Hematopoietic multipotent progenitor cell treated with erythropoietin and hydrocortisone succinate and interleukin-3 and kit ligand, for 8 days (in vitro differentiated cells): ENCODE measurements around the gene CEPT1.

Experiments
- DNase-seq: peaks from one replicate; pipeline ENCODE4 v3.0.0-alpha.2; 2015

The CEPT1 gene

DNA sequence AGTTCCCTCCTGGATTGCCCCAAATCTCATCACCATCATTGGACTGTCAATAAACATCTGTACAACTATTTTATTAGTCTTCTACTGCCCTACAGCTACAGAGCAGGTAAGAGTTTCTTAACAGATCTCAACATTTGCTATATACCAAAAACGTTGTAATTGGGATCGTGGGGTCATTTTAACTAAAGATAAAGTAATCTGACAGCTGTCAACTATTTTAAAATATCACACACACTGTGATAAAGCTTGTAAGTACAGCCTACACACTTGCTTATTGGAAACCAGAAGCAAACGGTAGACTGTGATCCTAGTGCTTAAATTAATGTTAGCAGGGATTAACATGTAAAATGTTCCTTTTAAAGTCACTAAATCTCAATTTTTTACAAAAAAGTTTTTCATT is 7.9 kb downstream of the CEPT1 start:
- no peak for DNase-seq

DNA sequence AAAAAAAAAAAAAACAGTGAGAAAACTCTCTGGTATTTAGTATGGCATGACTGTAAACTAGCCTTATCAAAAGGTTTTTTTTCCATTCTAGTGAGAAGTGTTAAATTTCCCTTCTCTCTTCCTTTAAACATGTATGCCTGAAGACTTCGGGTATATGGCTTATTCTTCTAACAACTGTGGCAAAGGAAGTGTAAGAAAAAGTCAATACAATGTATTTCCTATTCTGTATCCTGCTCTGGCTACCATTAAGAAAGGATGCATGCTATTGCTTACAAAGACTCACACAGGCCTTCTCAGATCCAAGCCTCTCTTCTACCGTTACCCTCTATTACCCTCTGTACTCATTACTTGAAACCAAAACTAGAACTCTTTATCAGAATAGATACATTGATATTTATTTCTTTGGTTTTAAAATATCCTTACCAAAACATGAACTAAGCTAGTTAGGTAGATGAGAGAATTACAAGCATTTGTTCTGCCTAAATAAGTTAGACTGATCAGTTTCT is 8.4 kb downstream of the CEPT1 start:
- DNase-seq = no peak

DNA sequence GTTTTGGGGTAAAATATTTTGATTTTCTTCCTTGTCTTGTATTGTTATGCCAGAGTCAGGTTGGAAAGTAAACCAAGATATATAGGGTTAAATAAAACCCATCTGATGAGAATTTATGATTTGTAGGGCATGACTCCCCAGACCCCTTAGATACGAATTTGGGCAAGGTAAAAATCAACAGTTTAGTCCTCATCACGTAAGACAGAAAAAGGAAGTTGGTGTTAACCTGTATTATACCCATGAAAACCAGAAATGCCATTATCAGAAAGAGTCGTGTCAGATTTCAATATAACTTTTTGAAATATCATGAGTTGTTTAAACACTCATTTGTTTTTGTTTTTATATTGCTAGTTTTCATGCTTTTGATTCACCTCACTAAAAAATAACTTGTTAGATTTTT is 11.8 kb downstream of the CEPT1 start:
- DNase-seq = no peak

DNA sequence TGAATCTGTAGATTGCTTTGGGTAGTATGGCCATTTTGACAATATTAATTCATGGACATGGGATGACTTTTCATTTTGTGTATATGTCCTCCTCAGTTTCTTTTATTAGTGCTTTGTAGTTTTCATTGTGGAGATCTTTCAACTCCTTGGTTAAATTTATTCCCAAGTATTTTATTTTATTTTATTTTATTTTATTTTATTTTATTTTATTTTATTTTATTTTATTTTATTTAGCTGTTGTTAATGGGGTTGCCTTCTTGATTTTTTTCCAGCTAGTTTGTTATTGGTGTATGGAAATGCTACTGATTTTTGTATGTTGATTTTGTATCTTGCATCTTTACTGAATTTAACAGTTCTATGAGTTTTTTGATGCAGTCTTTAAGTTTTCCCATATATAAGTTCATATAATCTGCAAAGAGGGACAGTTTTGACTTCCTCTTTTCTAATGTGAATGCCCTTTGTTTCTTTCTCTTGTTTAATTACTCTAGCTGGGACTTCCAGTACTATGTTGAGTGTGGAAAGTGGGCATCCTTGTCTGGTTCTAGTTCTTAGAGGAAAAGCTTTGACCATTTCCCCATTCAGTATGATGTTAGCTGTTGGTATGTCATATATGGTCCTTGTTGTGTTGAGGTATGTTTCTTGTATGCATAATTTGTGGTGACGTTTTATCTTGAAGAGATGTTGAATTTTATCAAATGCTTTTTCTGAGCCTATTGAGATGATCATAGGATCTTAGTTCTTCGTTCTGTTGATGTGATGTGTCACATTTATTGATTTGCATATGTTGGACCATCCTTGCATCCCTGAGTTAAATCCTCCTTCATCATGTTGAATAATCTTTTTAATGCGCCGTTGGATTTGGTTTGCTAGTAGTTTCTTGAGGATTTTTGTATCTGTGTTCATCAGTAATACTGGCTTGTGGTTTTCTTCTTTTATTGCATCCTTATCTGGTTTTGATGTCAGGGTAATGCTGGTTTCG is 14.3 kb downstream of the CEPT1 start:
- DNase-seq = no peak

DNA sequence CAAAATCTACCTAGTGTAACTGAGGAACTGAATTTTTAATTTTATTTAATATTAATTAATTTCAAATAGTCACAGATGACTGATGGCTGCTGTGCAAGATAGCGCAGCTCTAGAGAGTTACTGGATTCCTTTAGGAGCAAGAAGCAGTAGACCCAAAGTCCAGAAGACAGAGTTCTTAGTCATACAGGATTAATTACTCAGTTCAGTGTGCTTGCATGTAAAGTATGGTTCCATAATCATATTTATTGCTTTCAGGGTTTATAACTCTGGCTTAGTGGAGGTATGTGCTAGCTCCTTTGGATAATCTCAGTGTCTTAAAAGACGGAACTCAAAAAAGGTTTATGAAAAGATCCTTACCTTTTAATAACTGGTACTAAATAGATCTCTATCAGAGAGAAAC is 17.4 kb downstream of the CEPT1 start:
- DNase-seq = no peak

DNA sequence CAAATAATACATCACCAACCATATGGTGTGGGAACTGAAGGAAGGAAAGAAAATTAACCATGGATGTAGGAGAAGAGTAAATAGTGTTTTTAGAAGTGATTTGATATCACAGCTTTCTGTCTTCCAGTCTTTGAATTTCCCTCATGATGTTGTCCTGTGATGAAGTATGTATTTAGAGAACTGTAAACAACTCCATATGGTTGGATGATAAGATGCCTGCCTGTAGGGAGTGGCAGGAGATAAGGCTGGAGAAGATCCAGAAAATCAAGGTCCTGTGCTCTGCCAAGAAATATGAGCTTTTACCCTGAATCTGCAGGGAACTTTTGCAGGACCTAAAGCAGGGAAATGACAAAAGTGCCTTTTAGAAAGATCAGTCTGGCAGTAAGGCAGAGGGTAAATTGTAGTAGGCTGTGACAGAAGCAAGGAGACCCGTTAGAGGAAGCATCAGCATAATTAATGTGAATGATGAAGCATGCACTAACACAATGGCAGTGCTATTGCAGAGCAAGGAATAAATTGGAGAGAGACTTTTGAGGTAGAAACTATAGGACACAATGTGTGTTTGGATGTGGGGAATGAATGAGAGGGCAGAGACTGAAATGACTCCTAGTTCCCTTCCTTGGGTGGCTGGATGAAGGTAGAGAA is 21.9 kb downstream of the CEPT1 start:
- peak; percentile 87 for DNase-seq

DNA sequence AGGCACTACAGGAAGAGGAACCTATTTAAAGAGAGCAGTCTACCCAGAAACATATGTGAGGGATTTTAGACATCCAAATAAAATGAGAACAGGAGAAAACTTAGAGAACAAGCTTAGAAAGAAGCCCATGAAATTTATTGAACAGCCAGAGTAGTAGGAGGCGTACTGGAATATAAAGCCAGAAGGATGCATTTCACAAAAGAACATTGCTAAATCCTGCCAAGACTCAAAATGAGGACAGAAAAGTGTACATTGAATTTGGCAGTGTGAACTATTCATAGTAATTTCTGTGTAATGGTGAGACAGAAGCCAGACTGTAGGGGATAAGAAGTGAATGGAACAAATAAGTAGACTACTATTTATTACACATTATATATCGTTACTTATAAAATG is 22.5 kb downstream of the CEPT1 start:
- no peak for DNase-seq

DNA sequence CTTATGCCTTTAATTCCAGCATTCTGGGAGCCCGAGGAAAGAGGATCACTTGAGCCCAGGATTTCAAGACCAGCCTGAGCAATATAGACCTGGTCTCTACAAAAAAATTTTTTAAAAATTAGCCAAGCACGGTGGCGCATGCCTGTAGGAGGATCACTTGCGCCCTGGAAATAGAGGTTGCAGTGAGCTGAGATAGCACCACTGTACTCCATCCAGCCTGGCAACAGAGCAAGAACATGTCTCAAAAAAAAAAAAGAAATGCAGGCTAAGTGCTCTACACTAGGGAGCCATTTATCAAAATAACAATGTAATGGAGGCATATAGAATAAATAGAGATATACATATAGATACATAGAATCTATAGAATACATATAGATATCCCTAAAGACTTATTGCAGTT is 23.3 kb downstream of the CEPT1 start:
- DNase-seq = no peak

DNA sequence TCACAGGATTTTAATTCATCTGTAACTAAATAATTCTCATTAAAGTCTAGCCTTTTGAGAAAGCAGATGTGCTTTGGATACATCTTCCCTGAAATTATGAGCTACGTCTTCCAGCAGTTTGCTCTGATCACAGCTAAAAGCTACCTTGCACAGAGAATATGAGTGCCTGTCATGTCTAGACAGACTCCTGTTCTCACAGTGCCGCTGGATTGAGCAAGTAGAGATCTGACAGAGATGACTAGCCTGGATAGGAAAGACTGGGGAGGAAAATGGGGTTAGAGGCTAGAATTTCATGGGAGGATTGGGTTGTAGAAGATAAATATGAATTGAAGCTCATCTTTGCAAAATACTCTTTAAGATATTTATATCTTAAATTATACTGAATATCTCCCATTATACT is 24.1 kb downstream of the CEPT1 start:
- DNase-seq = no peak

DNA sequence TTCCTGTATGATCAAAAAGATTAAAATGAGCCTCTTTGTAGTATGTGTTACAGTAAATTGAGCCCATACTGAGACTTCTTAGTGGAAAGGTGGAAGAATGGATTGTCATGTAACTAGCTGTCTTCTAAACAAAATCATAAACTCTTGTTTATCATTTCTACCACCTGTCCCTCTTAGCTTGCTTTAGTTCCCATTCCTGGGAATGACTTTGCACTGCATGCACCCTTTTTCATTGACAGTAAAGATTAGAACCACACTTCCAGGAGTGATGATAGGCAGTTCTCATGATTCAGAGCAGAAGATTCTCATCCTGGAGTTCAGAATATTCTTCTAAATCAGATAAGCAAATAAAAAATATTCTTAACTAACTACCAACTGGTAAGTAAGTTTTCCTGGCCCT is 32.4 kb downstream of the CEPT1 start:
- no peak for DNase-seq

DNA sequence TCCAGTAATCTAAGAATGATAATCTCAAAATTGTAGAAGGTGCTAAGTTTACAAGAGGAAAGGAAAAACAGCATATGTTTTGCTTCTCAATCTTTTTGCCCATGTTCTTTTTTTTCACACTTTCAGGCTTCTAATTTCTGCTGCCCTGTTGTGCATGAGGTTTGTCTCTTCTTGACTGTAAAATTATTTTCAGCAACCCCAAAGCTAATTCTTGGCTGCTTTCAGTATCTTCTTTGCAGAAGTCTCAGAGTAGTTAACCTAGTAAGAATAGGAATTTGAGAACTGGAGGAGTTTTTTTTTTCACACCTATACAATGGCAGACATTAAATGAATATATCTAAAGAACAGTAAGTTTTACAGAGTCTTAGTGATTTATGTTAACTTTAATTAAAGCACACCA is 34.0 kb downstream of the CEPT1 start:
- no peak for DNase-seq

DNA sequence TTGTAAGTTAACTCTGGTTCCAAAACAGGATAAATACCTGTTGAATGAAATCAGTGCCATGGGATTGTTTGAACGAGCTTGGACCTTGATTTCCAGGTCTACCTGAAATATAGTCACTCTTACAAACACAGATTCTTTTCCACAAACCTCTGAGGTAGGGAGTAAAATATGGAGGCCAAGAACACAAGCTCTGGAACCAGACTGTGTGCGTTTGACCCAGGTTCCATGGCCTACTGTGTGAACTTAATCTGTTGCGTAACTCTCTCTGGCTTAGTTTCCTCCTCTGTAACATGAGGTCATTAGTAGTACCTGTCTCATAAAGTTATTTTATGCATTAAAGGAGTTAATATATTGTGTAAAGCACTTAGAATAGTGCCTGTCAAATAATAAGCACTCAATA is 35.3 kb downstream of the CEPT1 start:
- no peak for DNase-seq

DNA sequence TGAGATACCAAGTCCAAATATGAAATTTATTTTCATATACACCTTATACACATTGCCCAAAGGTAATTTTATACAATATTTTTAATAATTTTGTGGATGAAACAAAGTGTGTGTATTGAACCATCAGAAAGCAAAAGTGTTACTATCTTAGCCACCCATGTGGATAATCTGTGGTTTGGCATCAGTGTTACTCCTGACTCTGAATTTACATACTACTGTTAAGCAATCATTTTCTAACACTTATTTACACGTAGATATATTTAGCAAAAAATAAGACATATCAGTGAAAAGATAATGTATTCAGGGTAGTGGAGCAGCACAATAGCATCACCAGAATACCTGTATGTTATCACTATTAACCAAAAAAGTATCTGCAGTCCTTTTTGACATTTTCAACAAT is 36.7 kb downstream of the CEPT1 start:
- DNase-seq = no peak

DNA sequence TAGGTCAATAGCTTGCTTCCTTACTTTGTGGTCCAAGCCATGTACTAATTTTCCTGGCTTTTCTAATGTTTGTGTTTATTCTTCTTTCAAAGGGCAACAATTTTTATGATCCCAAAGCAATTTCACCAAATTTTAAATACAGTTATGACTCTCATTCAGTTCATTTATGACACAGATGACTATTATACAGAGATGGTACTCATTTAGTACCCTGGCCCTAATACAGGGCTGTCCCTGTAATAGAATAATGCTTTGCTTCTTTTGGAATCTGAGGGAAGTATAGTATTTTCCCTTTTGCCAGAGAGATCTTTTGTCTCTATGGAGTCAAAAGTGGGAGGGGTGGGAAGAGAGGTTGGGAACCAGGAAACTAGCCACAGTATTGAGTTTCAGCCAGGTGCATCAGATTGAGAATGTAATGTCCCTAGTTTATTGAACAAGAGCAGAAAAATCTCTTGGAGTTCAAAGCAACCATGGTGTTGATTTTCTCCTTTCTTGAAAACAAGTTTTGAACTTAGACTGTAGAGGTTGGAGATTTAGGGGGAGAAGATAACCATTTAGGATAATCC is 40.0 kb downstream of the CEPT1 start:
- no peak for DNase-seq

DNA sequence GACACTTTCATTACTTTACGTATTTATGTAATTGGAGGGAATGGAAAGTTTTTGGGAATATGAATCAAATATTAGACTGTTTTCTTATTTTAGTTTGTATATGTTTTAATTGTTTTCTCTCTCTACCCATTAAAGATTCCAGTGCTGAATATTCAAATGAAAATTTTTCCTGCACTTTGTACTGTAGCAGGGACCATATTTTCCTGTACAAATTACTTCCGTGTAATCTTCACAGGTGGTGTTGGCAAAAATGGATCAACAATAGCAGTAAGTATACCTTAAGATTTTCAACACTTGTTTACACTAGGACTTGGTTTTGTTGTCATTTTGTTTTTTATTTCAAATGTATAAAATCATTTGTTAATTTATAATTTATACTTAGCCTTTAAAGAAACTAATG is 42.0 kb downstream of the CEPT1 start:
- no peak for DNase-seq

DNA sequence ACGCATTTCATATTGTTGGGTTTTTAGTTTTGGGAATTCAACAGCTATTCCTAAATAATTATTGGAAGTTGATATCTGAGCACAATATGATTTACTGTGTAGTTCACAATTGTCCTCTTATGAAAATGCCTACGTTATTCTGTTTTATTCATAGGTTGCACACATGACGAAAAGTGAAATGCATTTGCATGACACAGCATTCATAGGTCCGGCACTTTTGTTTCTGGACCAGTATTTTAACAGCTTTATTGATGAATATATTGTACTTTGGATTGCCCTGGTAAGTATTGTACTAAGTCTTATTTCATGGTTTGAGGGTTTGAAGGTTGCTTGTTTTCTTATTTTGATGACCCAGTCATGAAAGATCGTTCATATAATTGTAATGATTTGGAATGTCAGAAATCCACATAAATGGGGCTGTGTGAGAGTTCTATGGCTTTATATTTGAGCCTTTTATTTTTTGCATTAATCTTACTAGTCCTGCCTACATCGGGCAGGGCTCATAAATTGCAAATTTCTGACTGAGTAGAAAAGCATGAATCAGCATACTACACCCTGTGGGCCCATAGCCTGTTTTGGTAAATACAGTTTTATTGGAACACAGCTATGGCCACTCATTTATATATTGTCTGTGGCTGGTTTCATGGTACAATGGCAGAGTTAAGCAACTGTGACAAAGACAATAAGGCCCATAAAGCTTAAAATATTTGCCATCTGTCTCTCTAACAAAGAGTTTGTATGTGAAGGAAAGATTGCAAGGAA is 43.5 kb downstream of the CEPT1 start:
- no peak for DNase-seq

DNA sequence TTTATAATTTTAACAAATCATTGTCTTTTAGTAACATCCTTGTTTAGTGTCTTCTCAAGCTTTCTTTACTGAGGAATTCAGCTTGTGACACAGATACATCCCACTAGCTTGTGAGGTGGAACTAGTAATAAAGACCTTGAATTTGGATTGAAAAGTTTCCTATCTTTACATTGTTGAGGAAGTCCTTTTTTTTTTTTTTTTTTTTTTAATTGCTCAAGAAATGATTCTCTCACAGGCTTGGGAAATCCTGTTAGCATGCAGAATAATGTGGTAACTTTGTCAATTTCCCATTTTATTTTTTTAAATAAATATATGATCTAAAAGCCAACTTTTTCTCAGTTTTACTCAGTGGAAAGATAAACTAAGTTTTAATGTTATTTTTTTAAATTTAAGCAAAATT is 44.6 kb downstream of the CEPT1 start:
- DNase-seq = no peak

DNA sequence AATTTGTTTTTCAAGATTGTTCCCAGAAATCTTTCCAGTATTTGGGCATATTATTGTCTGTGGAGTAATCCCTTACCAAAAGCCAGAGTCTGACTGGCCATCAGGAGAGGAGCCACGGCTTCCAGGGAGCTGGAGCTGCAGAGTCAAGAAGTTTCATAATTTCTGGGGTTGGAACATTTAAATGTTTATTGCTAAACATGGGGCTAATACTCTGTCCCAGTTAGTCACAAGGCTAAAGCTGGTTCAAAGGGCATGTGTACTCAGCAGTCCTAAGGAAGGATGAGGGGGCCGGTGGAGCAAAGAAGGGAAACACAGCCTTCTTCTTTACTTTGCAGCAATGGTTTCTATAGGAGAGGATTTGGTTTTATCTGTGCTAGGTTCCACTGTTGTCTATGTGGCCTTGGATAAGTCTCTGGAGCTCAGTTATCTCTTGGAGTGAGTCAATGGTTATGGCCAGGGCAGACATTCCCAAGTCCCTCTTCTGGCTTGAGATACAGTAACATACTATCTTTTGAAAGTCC is 51.0 kb downstream of the CEPT1 start:
- DNase-seq = peak; percentile 8

DNA sequence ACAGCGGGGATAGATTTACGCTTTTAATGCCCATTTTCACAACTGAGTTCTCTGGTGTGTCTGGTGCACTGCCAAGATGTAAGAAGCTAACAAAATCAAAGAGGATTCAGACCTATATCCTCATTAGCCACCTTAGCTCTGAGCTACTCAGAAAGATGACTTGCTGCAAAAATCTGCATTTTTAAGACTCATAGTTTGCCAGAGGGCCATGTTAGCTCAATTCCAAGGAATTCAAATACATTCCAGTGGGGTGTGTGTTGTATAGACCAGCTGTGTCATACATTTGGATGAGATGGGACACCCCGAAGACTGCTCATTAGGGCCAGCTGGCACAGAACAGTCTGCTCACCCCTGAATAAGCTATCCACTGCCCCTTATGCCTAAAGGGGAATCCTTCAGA is 51.5 kb downstream of the CEPT1 start:
- DNase-seq = no peak

DNA sequence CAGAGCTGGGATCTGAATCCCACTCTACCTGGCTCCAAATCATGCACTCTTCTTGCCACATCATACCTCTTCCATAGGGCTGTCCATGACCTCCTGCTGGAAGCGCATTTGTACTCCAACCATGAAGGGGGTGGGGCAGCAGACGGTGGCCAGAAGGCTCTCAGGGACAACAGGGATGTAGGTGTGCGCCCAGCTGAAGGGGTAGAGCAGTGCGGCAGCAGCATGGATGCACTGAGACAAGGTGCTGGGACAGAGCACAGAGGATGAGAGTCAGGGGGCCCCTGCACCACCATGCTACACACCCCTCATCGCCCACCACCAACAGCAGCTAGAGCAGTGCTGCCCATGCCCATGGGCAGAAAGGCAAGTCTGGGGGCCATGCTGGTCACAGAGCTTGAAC is 52.1 kb downstream of the CEPT1 start:
- no peak for DNase-seq

DNA sequence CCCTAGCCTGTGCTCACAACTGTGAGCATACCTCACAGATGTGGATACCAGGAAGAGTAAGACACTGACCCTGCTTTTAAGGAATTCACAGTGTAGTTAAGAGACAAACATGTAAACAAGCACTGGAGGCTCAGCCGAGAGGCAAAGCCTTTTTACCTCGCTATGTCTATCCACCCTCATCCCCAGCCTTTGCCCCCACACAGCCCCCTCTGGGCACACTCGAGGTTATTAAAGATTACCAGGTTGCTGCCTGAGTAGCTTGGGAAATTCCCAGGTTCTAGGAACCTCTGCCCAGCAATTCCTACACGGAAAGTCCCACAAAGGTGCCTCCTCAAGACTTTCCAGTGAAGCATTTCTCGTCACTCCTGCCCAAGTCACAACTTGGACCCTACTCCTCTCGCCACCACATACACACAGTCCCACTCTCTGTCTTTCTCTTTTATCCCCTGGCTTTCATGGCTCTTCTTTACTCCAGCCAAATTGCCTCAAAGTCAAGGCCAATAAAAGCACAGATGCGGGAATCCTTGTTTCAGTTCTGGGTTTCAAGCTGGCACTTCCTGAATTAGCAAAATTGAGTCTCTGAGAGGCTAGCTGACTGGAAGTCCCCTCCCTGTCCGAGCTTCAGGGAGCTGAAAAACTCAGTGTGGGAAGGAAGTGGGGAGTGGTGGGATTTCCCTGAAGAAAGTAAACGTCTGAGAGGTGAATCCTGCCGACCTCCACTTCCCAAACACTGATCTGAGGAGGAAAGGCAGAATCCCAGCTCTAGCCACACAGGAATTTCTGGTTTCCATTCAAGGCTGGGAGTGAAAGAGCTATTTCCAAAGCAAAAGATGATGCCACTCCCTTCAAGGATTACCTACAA is 52.9 kb downstream of the CEPT1 start:
- DNase-seq = no peak
